CD14-positive monocyte (primary cell): ENCODE data around the gene KIF26B. TPM values are rescaled to one million over a fixed set of nuclear protein-coding genes. Genes with fewer than 3 reads are reported as not detected.
A peak's percentile ranks its signal among the peaks of the same experiment; 100 is the strongest.

Experiments used
- DNase-seq, 3 donors: peaks; one replicate each; pipeline ENCODE4 v3.0.0-alpha.2; 2011 to 2022
- H2AFZ ChIP-seq: 2 replicates; pipeline ENCODE4 v1.6.0; 2012; ENCODE audit warnings: mild to moderate bottlenecking, low read depth, low read length, inconsistent platforms; ENCODE audit not compliant: insufficient read depth, poor library complexity, severe bottlenecking
- H3K27ac ChIP-seq, 2 donors: 1 replicate in 1 of 2; 2 replicates in 1 of 2; pipeline ENCODE4 v1.5.1; 2012 to 2013; ENCODE audit warnings: low read length in 2 of 2, control low read depth in 1 of 2, inconsistent platforms in 1 of 2, low read depth in 1 of 2, mild to moderate bottlenecking in 1 of 2
- H3K27me3 ChIP-seq, 2 donors: one replicate each; pipeline versions ENCODE4 v1.6.0 to v1.6.1; 2011 to 2013; ENCODE audit warnings: low read length in 2 of 2; ENCODE audit not compliant: control insufficient read depth in 2 of 2, insufficient read depth in 2 of 2
- H3K36me3 ChIP-seq, 2 donors: replicated peaks in 1 of 2; 1 replicate in 1 of 2; 2 replicates in 1 of 2; pipeline versions ENCODE4 v1.5.1 to v1.6.1; 2012 to 2013; ENCODE audit warnings: low read length in 2 of 2, control low read depth in 1 of 2, inconsistent platforms in 1 of 2, mild to moderate bottlenecking in 1 of 2; ENCODE audit not compliant: insufficient read depth in 2 of 2, control insufficient read depth in 1 of 2
- H3K4me1 ChIP-seq, 2 donors: 1 replicate in 1 of 2; 2 replicates in 1 of 2; pipeline versions ENCODE4 v1.5.1 to v1.6.1; 2012 to 2013; ENCODE audit warnings: low read length in 2 of 2, control low read depth in 1 of 2, inconsistent platforms in 1 of 2, mild to moderate bottlenecking in 1 of 2, moderate library complexity in 1 of 2; ENCODE audit not compliant: insufficient read depth in 2 of 2, control insufficient read depth in 1 of 2
- H3K4me2 ChIP-seq: replicated peaks from 2 replicates; pipeline ENCODE3; 2012; ENCODE audit warnings: low read length, moderate library complexity, mild to moderate bottlenecking; ENCODE audit not compliant: poor library complexity, severe bottlenecking; ENCODE audit errors: extremely low read depth
- H3K4me3 ChIP-seq, 3 experiments: fragments of 200-600 bp in 1 of 3; sonication (generic) in 1 of 3; replicated peaks in 1 of 3; 1 replicate in 2 of 3; 2 replicates in 1 of 3; pipeline ENCODE4 v1.5.1; 2011 to 2013; ENCODE audit warnings: low read length in 3 of 3, mild to moderate bottlenecking in 3 of 3, control low read depth in 2 of 3, low read depth in 2 of 3, inconsistent platforms in 1 of 3, moderate library complexity in 1 of 3
- H3K79me2 ChIP-seq: 2 replicates; pipeline ENCODE4 v1.6.0; 2012; ENCODE audit warnings: mild to moderate bottlenecking, control low read depth, inconsistent platforms, low read length, moderate library complexity; ENCODE audit not compliant: insufficient read depth
- H3K9ac ChIP-seq: 2 replicates; pipeline ENCODE4 v1.6.0; 2017; ENCODE audit warnings: low read length, mild to moderate bottlenecking; ENCODE audit not compliant: insufficient read depth, poor library complexity, severe bottlenecking
- H3K9me3 ChIP-seq, 2 donors: replicated peaks in 1 of 2; 1 replicate in 1 of 2; 2 replicates in 1 of 2; pipeline versions ENCODE4 v1.5.1 to v1.6.1; 2012 to 2013; ENCODE audit warnings: low read length in 2 of 2, control low read depth in 1 of 2; ENCODE audit not compliant: control insufficient read depth in 1 of 2, insufficient read depth in 1 of 2
- H4K20me1 ChIP-seq: 2 replicates; pipeline ENCODE4 v1.6.0; 2012; ENCODE audit warnings: mild to moderate bottlenecking, low read length, control low read depth, moderate library complexity; ENCODE audit not compliant: insufficient read depth
- H3K27ac Mint-ChIP-seq, 7 donors: one replicate each; pipeline ENCODE4 v1.8.0; 2020; ENCODE audit warnings: mild to moderate bottlenecking in 7 of 7, mixed read lengths in 7 of 7, moderate library complexity in 6 of 7, inconsistent platforms in 2 of 7
- H3K27me3 Mint-ChIP-seq, 3 donors: one replicate each; pipeline ENCODE4 v1.8.0; 2021 to 2022; ENCODE audit warnings: low read depth in 3 of 3, mild to moderate bottlenecking in 3 of 3, mixed read lengths in 3 of 3, moderate library complexity in 3 of 3, inconsistent platforms in 1 of 3
- H3K36me3 Mint-ChIP-seq, 2 donors: one replicate each; pipeline ENCODE4 v1.8.0; 2020; ENCODE audit warnings: mixed read lengths in 2 of 2, inconsistent platforms in 1 of 2, mild to moderate bottlenecking in 1 of 2
- H3K4me1 Mint-ChIP-seq: one replicate; pipeline ENCODE4 v1.8.0; 2020; ENCODE audit warnings: mild to moderate bottlenecking, mixed read lengths
- H3K4me3 Mint-ChIP-seq, 2 donors: one replicate each; pipeline ENCODE4 v1.8.0; 2020; ENCODE audit warnings: mild to moderate bottlenecking in 2 of 2, mixed read lengths in 2 of 2, moderate library complexity in 1 of 2
- H3K9me3 Mint-ChIP-seq, 7 donors: one replicate each; pipeline ENCODE4 v1.8.0; 2020 to 2022; ENCODE audit warnings: mixed read lengths in 7 of 7, mild to moderate bottlenecking in 6 of 7, moderate library complexity in 6 of 7, inconsistent platforms in 2 of 7
- CTCF ChIP-seq: fragments of 200-600 bp; IDR thresholded peaks from one replicate; pipeline ENCODE4 v1.8.0; 2022; ENCODE audit warnings: antibody characterized with exemption, mild to moderate bottlenecking
- WGBS: methylation state at CpG from one replicate; pipeline ENCODE4 v1.1.5; 2013; ENCODE audit warnings: missing lambda C conversion rate; ENCODE audit not compliant: insufficient coverage; 5-methylcytosine and 5-hydroxymethylcytosine counted together
- intact Hi-C, 2 donors: fragments of 100-400 bp; cut with micrococcal nuclease; formaldehyde crosslinking; loops; one replicate each; pipeline versions ENCODE4 v1.15.0 to v1.15.1; 2023
- polyA plus RNA-seq, 3 donors: library from polyadenylated mRNA; depleted of rRNA in 1 of 3; unstranded in 2 of 3; stranded (reverse) in 1 of 3; fragments of 300-500 nt in 2 of 3; fragments of >200 nt in 1 of 3; fragmentation: Illumina TruSeq in 2 of 3; gene quantifications; 1 replicate in 2 of 3; 2 replicates in 1 of 3; pipeline ENCODE4 v1.2.3, GENCODE V29; 2012 to 2021

Gene KIF26B
- polyA plus RNA-seq, 3 donors = 0.01 to 0.05 TPM; not detected in 1

- TF ChIP-seq CTCF = no peak
- Histone ChIP-seq H3K27ac (no peak overlapping the region), H3K4me3 (no peak overlapping the region), H4K20me1 (no peaks in the 10 kb centered on the region), H3K4me1 (no peaks in the 10 kb centered on the region), H3K36me3 (no peaks in the 10 kb centered on the region), H2AFZ (no peak overlapping the region), H3K4me2 (no peak overlapping the region), H3K79me2 (no peaks in the 10 kb centered on the region), H3K9me3 (peaks cover 0 to 4% of the 10 kb centered on the region in 2 donors), H3K9ac (no peak overlapping the region), H3K27me3 (peaks cover 0 to 6% of the 10 kb centered on the region in 2 donors)
- H3K27ac Mint-ChIP-seq = no peak overlapping the region
- WGBS = 87% methylated on average over 8 of the region's 8 CpGs
- H3K4me3 Mint-ChIP-seq = no peak overlapping the region
- no peaks in the 10 kb centered on the region for H3K4me1 Mint-ChIP-seq
- H3K9me3 Mint-ChIP-seq = peaks cover 0 to 13% (median 5%) of the 10 kb centered on the region in 7 donors
- H3K36me3 Mint-ChIP-seq = no peaks in the 10 kb centered on the region
- no peak for DNase-seq
- peaks cover 14 to 43% (median 16%) of the 10 kb centered on the region in 3 donors for H3K27me3 Mint-ChIP-seq
- intact Hi-C loops = no loop called here
These were observed 60.3 kb downstream of the KIF26B start for GRCh38 chr1:245215071-245215470.

GRCh38 chr1:245216366-245217115 is 61.8 kb downstream of the KIF26B start:
- DNase-seq = no peak
- Histone ChIP-seq H3K27ac (no peak overlapping the region), H3K36me3 (no peaks in the 10 kb centered on the region), H4K20me1 (no peaks in the 10 kb centered on the region), H3K4me2 (no peak overlapping the region), H3K4me1 (no peaks in the 10 kb centered on the region), H3K9me3 (peaks cover 0 to 4% of the 10 kb centered on the region in 2 donors), H3K4me3 (no peak overlapping the region), H3K9ac (no peak overlapping the region), H2AFZ (no peak overlapping the region), H3K27me3 (peaks cover 0 to 6% of the 10 kb centered on the region in 2 donors), H3K79me2 (no peaks in the 10 kb centered on the region)
- H3K4me1 Mint-ChIP-seq = no peaks in the 10 kb centered on the region
- H3K27ac Mint-ChIP-seq = peak overlapping the region in 1 of 7 donors; percentile 58
- 84% methylated on average over 7 of the region's 11 CpGs for WGBS
- peak overlapping the region in 1 of 2 donors; percentile 4 for H3K4me3 Mint-ChIP-seq
- peaks cover 0 to 13% (median 4%) of the 10 kb centered on the region in 7 donors for H3K9me3 Mint-ChIP-seq
- TF ChIP-seq CTCF = no peak
- H3K27me3 Mint-ChIP-seq = peaks cover 17 to 52% (median 21%) of the 10 kb centered on the region in 3 donors
- no peaks in the 10 kb centered on the region for H3K36me3 Mint-ChIP-seq
- intact Hi-C loops = no loop called here
